HCT116 (cell line): ENCODE measurements around the gene CLDN5. TPM values are rescaled to one million over a fixed set of nuclear protein-coding genes. Genes with fewer than 3 reads are reported as not detected.

Experiments
- ATAC-seq: fragments of 200-7000 bp; cut with Tn5 transposase; 2 replicates; pipeline ENCODE4 v1.9.1; 2020; ENCODE audit warnings: mild to moderate bottlenecking, moderate library complexity
- BruUV-seq: library from RNA; stranded (reverse); fragments of 400-500 nt; replicated peaks from 2 replicates; lab custom pipeline; 2021; lab: Mats Ljungman, UMichigan
- CTCF ChIA-PET: fragments of 300-600 bp; sonication (Branson Sonifier 250); formaldehyde crosslinking; loops from one replicate; lab custom pipeline; 2021; ENCODE audit warnings: antibody characterized with exemption; lab: Charles Lee
- POLR2A ChIA-PET: fragments of 300-600, 350-600 bp; sonication (Branson Sonifier 250); formaldehyde crosslinking; loops from one replicate; lab custom pipeline; 2021; ENCODE audit warnings: antibody characterized with exemption; lab: Charles Lee
- RAD21 ChIA-PET, 2 experiments: fragments of 300-600 bp; sonication (Branson Sonifier 250); formaldehyde crosslinking; loops; one replicate each; lab custom pipeline; 2023; ENCODE audit warnings: low total read pairs in 2 of 2; ENCODE audit not compliant: uncharacterized antibody in 2 of 2, unreplicated experiment in 2 of 2, low non-redundant PET in 1 of 2; lab: Charles Lee
- DNase-seq: peaks from one replicate; pipeline ENCODE4 v3.0.0-alpha.2; 2010; ENCODE audit warnings: low read depth, low spot score
- H2AFZ ChIP-seq: fragments of 200-600 bp; shearing (Covaris generic), sonication (generic); 2 replicates; pipeline ENCODE4 v1.6.1; 2017; ENCODE audit warnings: low read depth, mixed run types, mixed read lengths, antibody characterized with exemption, low read length; ENCODE audit not compliant: poor library complexity, severe bottlenecking
- H3K27ac ChIP-seq: 2 replicates; pipeline ENCODE4 v1.5.1; 2012; ENCODE audit warnings: low read depth, low read length
- H3K27me3 ChIP-seq: fragments of 200-600 bp; sonication (generic); 2 replicates; pipeline ENCODE4 v1.6.1; 2016; ENCODE audit warnings: mixed run types, low read length, mixed read lengths; ENCODE audit not compliant: insufficient read depth
- H3K36me3 ChIP-seq, 2 experiments: fragments of 200-500 bp in 1 of 2; fragments of 200-600 bp in 1 of 2; sonication (Bioruptor generic) in 1 of 2; sonication (generic) in 1 of 2; 2 replicates each; pipeline versions ENCODE4 v1.5.1 to v1.6.1; 2014 to 2016; ENCODE audit warnings: low read length in 2 of 2, inconsistent platforms in 1 of 2, mixed read lengths in 1 of 2, mixed run types in 1 of 2; ENCODE audit not compliant: insufficient read depth in 2 of 2, control insufficient read depth in 1 of 2
- H3K4me1 ChIP-seq, 2 experiments: fragments of 200-600 bp in 1 of 2; sonication (generic) in 1 of 2; 2 replicates each; pipeline versions ENCODE4 v1.5.1 to v1.6.1; 2012 to 2017; ENCODE audit warnings: low read length in 2 of 2, inconsistent platforms in 1 of 2, mild to moderate bottlenecking in 1 of 2, mixed read lengths in 1 of 2, mixed run types in 1 of 2, moderate library complexity in 1 of 2; ENCODE audit not compliant: insufficient read depth in 2 of 2, control insufficient read depth in 1 of 2
- H3K4me2 ChIP-seq: fragments of 200-600 bp; sonication (generic); 2 replicates; pipeline ENCODE4 v1.6.1; 2017; ENCODE audit warnings: mixed run types, low read length, mixed read lengths
- H3K4me3 ChIP-seq, 2 experiments: fragments of 200-600 bp in 1 of 2; sonication (generic) in 1 of 2; replicated peaks in 1 of 2; 2 replicates each; pipeline ENCODE4 v1.5.1; 2011 to 2016; ENCODE audit warnings: low read length in 2 of 2, control low read depth in 1 of 2, low read depth in 1 of 2, mild to moderate bottlenecking in 1 of 2, mixed read lengths in 1 of 2, mixed run types in 1 of 2
- H3K79me2 ChIP-seq: fragments of 200-600 bp; sonication (generic); 2 replicates; pipeline ENCODE4 v1.6.1; 2017; ENCODE audit warnings: mild to moderate bottlenecking, mixed run types, low read length, moderate library complexity, mixed read lengths; ENCODE audit not compliant: insufficient read depth
- H3K9ac ChIP-seq: fragments of 200-600 bp; sonication (generic); 2 replicates; pipeline ENCODE4 v1.6.1; 2016; ENCODE audit warnings: low read length, mixed read lengths
- H3K9me2 ChIP-seq: fragments of 200-600 bp; sonication (generic), shearing (Covaris generic); 2 replicates; pipeline ENCODE4 v1.6.1; 2017; ENCODE audit warnings: mixed run types, mild to moderate bottlenecking, moderate library complexity; ENCODE audit not compliant: insufficient read depth
- H3K9me3 ChIP-seq, 2 experiments: fragments of 200-500 bp in 1 of 2; fragments of 200-600 bp in 1 of 2; sonication (Bioruptor generic) in 1 of 2; sonication (generic) in 1 of 2; 2 replicates each; pipeline ENCODE4 v1.6.1; 2014 to 2017; ENCODE audit warnings: low read length in 2 of 2, mixed read lengths in 2 of 2, inconsistent platforms in 1 of 2, low read depth in 1 of 2, mild to moderate bottlenecking in 1 of 2, mixed run types in 1 of 2, moderate library complexity in 1 of 2; ENCODE audit not compliant: control insufficient read depth in 1 of 2, insufficient read depth in 1 of 2
- H4K20me1 ChIP-seq: fragments of 200-600 bp; sonication (generic), shearing (Covaris generic); 2 replicates; pipeline ENCODE4 v1.6.1; 2017; ENCODE audit warnings: mixed run types, mild to moderate bottlenecking, moderate library complexity; ENCODE audit not compliant: insufficient read depth
- CBX3 ChIP-seq: IDR thresholded peaks from 2 replicates; pipeline ENCODE4 v1.6.1; 2012; ENCODE audit warnings: low read depth
- CEBPB ChIP-seq: IDR thresholded peaks from 2 replicates; pipeline ENCODE4 v1.6.1; 2012; ENCODE audit warnings: low read depth
- CTCF ChIP-seq, 3 experiments: fragments of 200-600 bp in 1 of 3; sonication (generic) in 1 of 3; IDR thresholded peaks in 2 of 3; conservative IDR thresholded peaks in 1 of 3; 2 replicates each; pipeline ENCODE4 v1.5.1; 2012 to 2017; ENCODE audit warnings: low read depth in 2 of 3, low read length in 2 of 3, antibody characterized with exemption in 1 of 3, borderline replicate concordance in 1 of 3, control low read depth in 1 of 3, mild to moderate bottlenecking in 1 of 3, mixed read lengths in 1 of 3, mixed run types in 1 of 3, moderate library complexity in 1 of 3; ENCODE audit not compliant: insufficient read depth in 1 of 3
- EZH2phosphoT487 ChIP-seq: fragments of 200-600 bp; IDR thresholded peaks from 2 replicates; pipeline ENCODE4 v1.6.1; 2018; ENCODE audit warnings: antibody characterized with exemption, borderline replicate concordance
- FOSL1 ChIP-seq: IDR thresholded peaks from 2 replicates; pipeline ENCODE4 v1.6.1; 2012; ENCODE audit warnings: low read depth
- MAX ChIP-seq: IDR thresholded peaks from 2 replicates; pipeline ENCODE4 v1.6.1; 2012
- POLR2A ChIP-seq: IDR thresholded peaks from 2 replicates; pipeline ENCODE4 v1.7.0; 2011; ENCODE audit warnings: borderline replicate concordance; ENCODE audit not compliant: insufficient read depth, insufficient read length; ENCODE audit errors: extremely low read depth
- SP1 ChIP-seq: IDR thresholded peaks from 2 replicates; pipeline ENCODE4 v1.6.1; 2012; ENCODE audit warnings: low read depth
- ZFX ChIP-seq: fragments of 450-650 bp; IDR thresholded peaks from 2 replicates; pipeline ENCODE4 v1.6.1; 2017
- intact Hi-C: fragments of 100-400 bp; cut with micrococcal nuclease; formaldehyde crosslinking; loops from 2 replicates; pipeline ENCODE4 v1.10.0; 2022
- total RNA-seq: library from RNA; stranded (reverse); gene quantifications from one replicate; pipeline ENCODE4 v1.2.1, GENCODE V29; 2021; ENCODE audit not compliant: unreplicated experiment

The CLDN5 gene
- total RNA-seq, 1 experiment from 2014 or later = 0.32 TPM

GRCh38 chr22:19514831-19515565, 9.2 kb downstream of the CLDN5 start:
- Histone ChIP-seq H3K79me2 (no peaks in the 10 kb centered on the region), H3K9me3 (no peaks in the 10 kb centered on the region), H2AFZ (no peak overlapping the region), H3K9ac (no peak overlapping the region), H3K27me3 (no peaks in the 10 kb centered on the region), H3K4me3 (no peak overlapping the region), H3K9me2 (no peaks in the 10 kb centered on the region), H3K36me3 (peaks cover 7 to 35% of the 10 kb centered on the region in 2 experiments; a peak in 3 of 4 replicates), H3K4me1 (no peaks in the 10 kb centered on the region), H4K20me1 (no peaks in the 10 kb centered on the region), H3K27ac (no peak overlapping the region), H3K4me2 (no peak overlapping the region)
- no TSS peak for BruUV-seq
- ChIA-PET CTCF (no interaction called here), RAD21 (interaction anchor here in 1 of 2 experiments (0.7 kb wide), 1 partner anchor 115 kb away, joined by 3 read pairs; no protein-coding TSS in a partner anchor), POLR2A (no interaction called here)
- TF ChIP-seq EZH2phosphoT487 (no peak), MAX (no peak), ZFX (no peak), CBX3 (no peak), SP1 (no peak)
- no peak for DNase-seq
- intact Hi-C loops = no loop called here
- ATAC-seq = no peak

GRCh38 chr22:19513823-19514222, 10.4 kb downstream of the CLDN5 start:
- peaks cover 7 to 38% of the 10 kb centered on the region in 2 experiments; a peak in 3 of 4 replicates for H3K36me3 ChIP-seq
- CTCF ChIA-PET = no interaction called here

More at GRCh38 chr22:19513823-19514222, 10.4 kb downstream of the CLDN5 start:
- Histone ChIP-seq H3K9ac (no peak overlapping the region), H3K9me2 (no peaks in the 10 kb centered on the region), H3K9me3 (no peaks in the 10 kb centered on the region), H3K27ac (no peak overlapping the region), H2AFZ (no peak overlapping the region), H4K20me1 (no peaks in the 10 kb centered on the region), H3K27me3 (no peaks in the 10 kb centered on the region), H3K4me1 (no peaks in the 10 kb centered on the region)
- ChIA-PET RAD21 (no interaction called here), POLR2A (no interaction called here)
- intact Hi-C loops = no loop called here
- no peak for TF ChIP-seq ZFX
- TF ChIP-seq FOSL1 = no peak
- no peak for TF ChIP-seq CEBPB
- no peak for TF ChIP-seq CBX3
- TF ChIP-seq MAX = no peak
- no peak for TF ChIP-seq CTCF (IDR thresholded peaks at IDR 0.05 in 2 of 3, conservative IDR thresholded peaks at IDR 0.05 in 1 of 3; ENCODE audit: borderline replicate concordance in 1 of 3, insufficient read depth in 1 of 3, low read depth in 2 of 3, low read length in 2 of 3)
- no peak for TF ChIP-seq POLR2A
- TF ChIP-seq, all 23 proteins: peak for 0
- BruUV-seq = no TSS peak
- H3K4me2 ChIP-seq = no peak overlapping the region
- no peak for ATAC-seq
- H3K79me2 ChIP-seq = no peaks in the 10 kb centered on the region
- DNase-seq = no peak
- H3K4me3 ChIP-seq = no peak overlapping the region
